ENCODE measurements around the gene ADAMTS14. TPM values are rescaled to one million over a fixed set of nuclear protein-coding genes. Genes with fewer than 3 reads are reported as not detected.

The ADAMTS14 gene
- total RNA-seq, 1 donor from 2014 or later: 0.19 TPM

GRCh38 chr10:70693619-70694335, 21.5 kb downstream of the ADAMTS14 start:
- H3K9me3 Mint-ChIP-seq: no peaks in the 10 kb centered on the region
- no peaks in the 10 kb centered on the region for H3K36me3 Mint-ChIP-seq (ENCODE audit: low read depth)
- no peak overlapping the region for H3K27ac Mint-ChIP-seq (ENCODE audit: unreplicated experiment)
- no peak for TF ChIP-seq CTCF (conservative IDR thresholded peaks at IDR 0.05)
- no peak overlapping the region for H3K4me3 Mint-ChIP-seq
- DNase-seq (ENCODE audit: low read depth, low spot score): no peak
- H3K27me3 Mint-ChIP-seq (ENCODE audit: low read depth): peaks cover 6% of the 10 kb centered on the region
- H3K4me1 Mint-ChIP-seq: peaks cover 8% of the 10 kb centered on the region

GRCh38 chr10:70694418-70695141, 22.3 kb downstream of the ADAMTS14 start:
- no peak overlapping the region for H3K4me3 Mint-ChIP-seq
- peaks cover 8% of the 10 kb centered on the region for H3K4me1 Mint-ChIP-seq
- H3K9me3 Mint-ChIP-seq: no peaks in the 10 kb centered on the region
- H3K36me3 Mint-ChIP-seq (ENCODE audit: low read depth): no peaks in the 10 kb centered on the region
- H3K27ac Mint-ChIP-seq (ENCODE audit: unreplicated experiment): no peak overlapping the region
- peaks cover 6% of the 10 kb centered on the region for H3K27me3 Mint-ChIP-seq (ENCODE audit: low read depth)
- TF ChIP-seq CTCF (conservative IDR thresholded peaks at IDR 0.05): no peak
- no peak for DNase-seq (ENCODE audit: low read depth, low spot score)

GRCh38 chr10:70695241-70696030, 23.1 kb downstream of the ADAMTS14 start:
- H3K27me3 Mint-ChIP-seq (ENCODE audit: low read depth): peaks cover 6% of the 10 kb centered on the region
- DNase-seq (ENCODE audit: low read depth, low spot score): no peak
- H3K9me3 Mint-ChIP-seq: no peaks in the 10 kb centered on the region
- TF ChIP-seq CTCF (conservative IDR thresholded peaks at IDR 0.05): no peak
- H3K4me1 Mint-ChIP-seq: peaks cover 8% of the 10 kb centered on the region
- no peaks in the 10 kb centered on the region for H3K36me3 Mint-ChIP-seq (ENCODE audit: low read depth)
- H3K4me3 Mint-ChIP-seq: no peak overlapping the region
- H3K27ac Mint-ChIP-seq (ENCODE audit: unreplicated experiment): no peak overlapping the region

- no peaks in the 10 kb centered on the region for H3K27me3 Mint-ChIP-seq (ENCODE audit: low read depth)
- H3K9me3 Mint-ChIP-seq: no peaks in the 10 kb centered on the region
- TF ChIP-seq CTCF (conservative IDR thresholded peaks at IDR 0.05): no peak
- no peaks in the 10 kb centered on the region for H3K36me3 Mint-ChIP-seq (ENCODE audit: low read depth)
- H3K4me1 Mint-ChIP-seq: no peaks in the 10 kb centered on the region
- H3K27ac Mint-ChIP-seq (ENCODE audit: unreplicated experiment): no peak overlapping the region
- no peak for DNase-seq (ENCODE audit: low read depth, low spot score)
- H3K4me3 Mint-ChIP-seq: no peak overlapping the region
Measured at GRCh38 chr10:70698211-70698610, 25.9 kb downstream of the ADAMTS14 start.

GRCh38 chr10:70699063-70699658, 26.9 kb downstream of the ADAMTS14 start:
- H3K36me3 Mint-ChIP-seq (ENCODE audit: low read depth): no peaks in the 10 kb centered on the region

More at GRCh38 chr10:70699063-70699658, 26.9 kb downstream of the ADAMTS14 start:
- H3K27ac Mint-ChIP-seq (ENCODE audit: unreplicated experiment): no peak overlapping the region
- H3K4me1 Mint-ChIP-seq: no peaks in the 10 kb centered on the region
- no peak overlapping the region for H3K4me3 Mint-ChIP-seq
- no peaks in the 10 kb centered on the region for H3K9me3 Mint-ChIP-seq
- no peaks in the 10 kb centered on the region for H3K27me3 Mint-ChIP-seq (ENCODE audit: low read depth)
- no peak for DNase-seq (ENCODE audit: low read depth, low spot score)
- no peak for TF ChIP-seq CTCF (conservative IDR thresholded peaks at IDR 0.05)

Measured in neural crest cell (in vitro differentiated cells).